Measurements from ENCODE around the gene GAR1.
"Not testable (repeated sequence)": the region's sequence is repeated elsewhere in the genome, so short reads cannot be mapped to it uniquely, and the experiment has no call there.

GAR1 gene

GRCh38 chr4:109815151-109816081, at the start of gene GAR1:
GAR1 (plus strand) TSS chr4:109815762; CDS start chr4:109816165, 403 bp downstream.
- DNase-seq = peak; percentile 43

- not testable (repeated sequence) for DNase-seq
These were observed 33.5 kb upstream of the GAR1 start for GRCh38 chr4:109782092-109782491.

GRCh38 chr4:109786846-109787245, 28.7 kb upstream of the GAR1 start:
- no peak for DNase-seq

- no peak for DNase-seq
These were observed 27.8 kb upstream of the GAR1 start for GRCh38 chr4:109787807-109788206.

- DNase-seq = no peak
These were observed 20.5 kb upstream of the GAR1 start for GRCh38 chr4:109795059-109795458.

DNA sequence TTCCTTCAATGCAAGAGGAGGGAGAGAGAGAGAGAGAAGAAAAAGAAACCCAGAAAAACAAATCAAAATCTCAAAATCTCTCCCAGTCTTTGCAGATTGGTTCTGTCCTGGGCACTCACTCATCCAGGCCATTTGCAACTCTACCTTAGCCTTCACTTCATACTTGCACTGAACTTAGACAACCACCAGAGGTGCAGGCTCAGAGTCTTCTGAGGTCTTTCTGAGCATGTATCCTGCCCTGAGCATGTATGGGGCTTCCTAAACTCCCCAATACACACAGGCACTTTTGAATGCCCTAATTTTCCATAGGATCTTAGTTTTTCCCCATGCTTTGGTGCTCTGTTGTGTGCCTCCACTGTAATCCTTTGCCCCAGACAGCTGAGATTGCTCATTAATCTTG, 16.7 kb upstream of the GAR1 start:
- no peak for DNase-seq

DNA sequence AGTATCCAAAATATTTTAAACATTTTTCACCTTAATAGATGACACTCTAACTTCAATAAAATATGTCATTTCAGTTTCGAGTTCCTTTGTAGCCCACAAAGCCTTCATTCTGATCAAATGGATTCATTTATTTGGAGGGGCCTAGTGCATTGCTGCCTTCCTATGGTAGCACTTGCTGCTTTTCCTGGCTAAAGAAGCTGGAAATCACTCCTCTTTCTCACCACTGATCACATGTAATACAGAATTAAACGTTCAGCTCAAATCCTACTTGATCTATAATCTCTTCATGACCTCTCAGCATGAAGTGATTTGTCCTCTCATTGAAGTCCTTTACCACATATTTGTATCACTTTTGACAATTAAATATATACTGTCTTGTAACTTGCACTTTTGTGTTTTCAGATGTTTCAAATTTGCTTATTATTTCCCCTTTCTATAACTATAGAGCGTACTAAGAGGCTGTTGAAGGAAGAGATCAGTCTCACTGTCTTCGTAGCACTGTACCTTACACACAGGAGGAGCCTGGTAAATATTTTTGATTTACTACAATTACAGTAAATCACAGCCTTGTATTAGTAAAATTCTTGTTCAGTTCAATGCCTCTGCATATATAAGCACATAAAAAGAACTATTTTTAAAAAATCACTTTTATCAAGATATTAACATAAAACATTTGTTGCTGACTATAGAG, 14.3 kb upstream of the GAR1 start:
- no peak for DNase-seq

GRCh38 chr4:109801895-109802319, 13.7 kb upstream of the GAR1 start, which contains the start of gene CFI:
CFI (minus strand) TSS chr4:109801999; CDS start chr4:109801971, 28 bp downstream.
- DNase-seq = no peak

DNA sequence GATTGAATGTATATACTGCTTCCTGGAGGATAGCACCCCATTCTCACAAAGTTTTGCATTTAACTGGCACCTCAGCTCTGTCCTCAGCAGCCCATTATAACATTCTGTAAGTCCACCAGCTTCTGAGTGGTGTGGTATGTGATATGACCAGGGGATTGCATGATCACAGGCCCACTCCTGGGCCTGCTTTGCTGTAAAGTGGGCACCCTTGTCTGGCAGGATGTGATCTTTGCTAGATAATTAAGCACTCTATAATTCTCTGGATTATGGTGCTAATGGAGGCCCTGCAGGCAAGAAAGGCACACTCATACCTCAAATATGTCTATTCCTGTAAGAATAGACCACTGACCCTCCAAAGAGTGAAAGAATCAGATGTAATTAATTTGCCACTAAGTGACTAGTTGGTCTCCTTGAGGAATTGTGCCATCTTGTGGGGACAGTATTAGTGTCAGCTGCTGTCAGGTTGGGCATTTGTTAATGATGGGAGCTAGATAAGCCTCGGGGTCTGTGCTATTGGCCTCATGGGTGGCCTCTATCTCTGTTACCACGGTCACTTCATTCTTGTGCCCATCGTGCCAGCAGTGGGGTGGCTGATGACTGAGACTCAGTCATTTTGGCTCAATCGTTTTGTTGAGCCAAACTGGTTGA, 11.5 kb upstream of the GAR1 start:
- no peak for DNase-seq

GRCh38 chr4:109809655-109810054, 5.9 kb upstream of the GAR1 start:
- DNase-seq = no peak

DNA sequence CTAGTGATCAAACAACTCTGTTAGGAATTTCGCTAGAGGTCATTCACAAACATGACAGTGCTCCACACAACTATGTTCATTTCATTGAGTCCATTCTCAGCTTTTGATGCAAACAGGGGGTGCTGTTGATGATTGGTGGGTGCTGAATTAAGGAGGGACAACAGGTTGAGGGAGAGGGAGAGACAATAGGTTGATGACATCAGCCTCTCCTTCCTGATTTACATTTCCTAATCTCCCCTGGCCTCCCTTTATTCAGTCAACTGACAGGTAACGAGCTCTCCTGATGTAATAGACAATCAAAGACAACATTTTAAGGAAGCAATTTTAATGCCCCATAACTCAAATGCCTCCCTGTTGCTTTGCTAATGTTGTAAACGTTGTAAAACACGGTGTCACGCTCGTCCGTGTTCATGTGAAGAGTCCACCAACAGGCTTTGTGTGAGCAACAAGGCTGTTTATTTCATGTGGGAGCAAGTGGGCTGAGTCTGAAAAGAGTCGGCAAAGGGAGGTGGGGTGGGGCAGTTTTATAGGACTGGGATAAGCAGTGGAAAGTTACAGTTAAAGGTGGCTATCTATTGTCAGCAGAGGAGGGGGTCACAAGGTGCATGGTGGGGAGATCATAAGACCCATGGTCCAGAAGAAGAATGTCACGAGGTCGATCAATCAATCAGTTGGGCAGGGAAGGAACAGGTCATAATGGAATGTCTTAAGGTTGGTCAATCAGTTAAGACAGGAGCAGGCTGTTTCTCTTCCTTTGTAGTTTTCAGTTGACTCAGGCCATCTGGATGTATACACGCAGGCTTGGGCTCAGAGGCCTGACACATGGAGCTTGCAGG, 4.8 kb upstream of the GAR1 start:
- no peak for DNase-seq

DNA sequence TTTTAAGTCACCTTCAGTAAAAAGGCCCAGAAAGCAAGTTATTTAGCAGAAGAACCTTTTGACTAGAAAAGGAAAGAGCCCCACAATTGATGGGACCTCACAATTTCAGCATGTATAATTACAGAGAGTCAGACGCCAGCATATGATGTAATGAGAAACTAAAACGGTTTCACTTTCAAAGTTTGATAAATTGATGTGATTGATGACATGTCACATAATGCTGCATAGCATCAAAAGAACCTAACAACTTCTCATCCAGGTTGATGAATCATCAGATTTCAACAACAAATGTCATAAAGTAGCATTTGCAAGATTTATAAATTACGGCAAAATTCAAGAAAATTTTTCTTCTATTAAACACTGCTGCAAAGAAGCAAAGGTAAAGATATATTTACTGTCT, 3.9 kb upstream of the GAR1 start:
- DNase-seq = no peak

DNA sequence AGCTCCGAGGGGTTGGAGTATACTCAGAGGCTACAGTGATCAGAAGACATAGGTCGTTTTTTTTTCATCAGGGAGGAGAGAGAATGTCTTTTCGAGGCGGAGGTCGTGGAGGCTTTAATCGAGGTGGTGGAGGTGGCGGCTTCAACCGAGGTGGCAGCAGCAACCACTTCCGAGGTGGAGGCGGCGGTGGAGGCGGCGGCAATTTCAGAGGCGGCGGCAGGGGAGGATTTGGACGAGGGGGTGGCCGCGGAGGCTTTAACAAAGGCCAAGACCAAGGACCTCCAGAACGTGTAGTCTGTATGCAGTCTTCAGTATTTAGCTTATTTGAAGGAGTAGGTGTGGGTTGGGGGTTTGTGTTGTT, 500 bp downstream of the GAR1 start:
- DNase-seq = no peak

GRCh38 chr4:109816894-109817293, 1.3 kb downstream of the GAR1 start:
- DNase-seq = no peak

- no peak for DNase-seq
These were observed 2.7 kb downstream of the GAR1 start for GRCh38 chr4:109818268-109818667.

DNA sequence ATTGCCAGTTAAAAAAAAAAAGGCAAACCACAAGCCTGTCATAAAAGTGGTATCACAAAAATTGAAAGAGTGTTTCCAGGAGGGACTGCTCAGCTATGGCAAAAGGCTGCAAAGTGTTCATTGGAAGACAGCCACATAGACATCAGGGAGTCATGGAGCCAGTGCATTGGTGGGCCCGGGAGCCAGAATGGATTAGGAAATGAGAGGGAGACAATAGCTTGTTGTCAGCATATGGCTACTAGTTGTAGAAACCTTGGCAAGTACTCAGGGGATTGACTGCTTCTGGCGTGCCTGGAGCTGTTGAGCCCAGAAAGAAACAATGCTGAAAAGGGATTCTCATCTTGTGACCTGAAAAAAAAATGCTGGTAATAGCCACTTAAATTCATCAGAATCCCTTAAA, 5.0 kb downstream of the GAR1 start:
- DNase-seq = no peak

DNA sequence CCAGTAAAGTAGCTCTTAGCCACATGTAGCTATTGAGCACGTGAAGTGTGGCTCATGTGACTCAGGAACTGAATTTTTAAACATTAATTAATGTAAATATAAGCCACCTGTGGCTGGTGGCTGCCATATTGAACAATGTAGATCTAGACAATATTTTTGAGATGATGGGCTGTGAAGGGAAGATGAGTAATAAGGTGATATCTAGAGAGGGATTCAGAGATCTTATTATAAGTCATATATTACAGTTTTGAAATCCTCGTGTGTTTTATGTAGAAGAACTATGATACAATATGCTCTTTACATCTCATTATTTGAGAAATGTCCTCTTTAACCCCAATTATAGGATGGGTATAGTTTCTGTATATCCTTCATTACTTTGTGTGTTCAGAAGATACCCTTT, 5.6 kb downstream of the GAR1 start:
- DNase-seq = no peak

- DNase-seq = no peak
These were observed 11.2 kb downstream of the GAR1 start for GRCh38 chr4:109826719-109827118.

- DNase-seq = no peak
These were observed 12.1 kb downstream of the GAR1 start, which contains the start of gene RRH for GRCh38 chr4:109827672-109828071. RRH (plus strand) TSS chr4:109827972; CDS start chr4:109828028, 56 bp downstream.

DNA sequence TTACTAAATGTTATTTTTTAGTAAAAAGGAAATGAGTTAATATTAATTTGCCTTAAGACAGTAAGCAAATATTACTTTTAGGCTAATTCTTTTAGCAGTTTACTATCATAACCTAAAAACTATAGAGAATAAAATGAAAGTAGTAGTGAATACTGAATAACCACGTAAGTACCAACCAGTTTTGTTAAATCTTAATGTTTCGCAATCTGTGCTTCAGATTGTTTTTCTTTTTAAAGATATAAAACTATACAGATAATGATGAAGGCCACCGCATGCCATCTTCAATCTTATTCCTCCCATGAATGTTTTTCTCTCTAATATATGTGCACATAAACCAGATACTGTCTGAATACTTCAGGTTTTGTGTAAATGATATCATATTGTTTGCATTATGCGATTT, 18.2 kb downstream of the GAR1 start:
- no peak for DNase-seq

GRCh38 chr4:109836985-109837384, 21.4 kb downstream of the GAR1 start:
- DNase-seq = no peak

DNA sequence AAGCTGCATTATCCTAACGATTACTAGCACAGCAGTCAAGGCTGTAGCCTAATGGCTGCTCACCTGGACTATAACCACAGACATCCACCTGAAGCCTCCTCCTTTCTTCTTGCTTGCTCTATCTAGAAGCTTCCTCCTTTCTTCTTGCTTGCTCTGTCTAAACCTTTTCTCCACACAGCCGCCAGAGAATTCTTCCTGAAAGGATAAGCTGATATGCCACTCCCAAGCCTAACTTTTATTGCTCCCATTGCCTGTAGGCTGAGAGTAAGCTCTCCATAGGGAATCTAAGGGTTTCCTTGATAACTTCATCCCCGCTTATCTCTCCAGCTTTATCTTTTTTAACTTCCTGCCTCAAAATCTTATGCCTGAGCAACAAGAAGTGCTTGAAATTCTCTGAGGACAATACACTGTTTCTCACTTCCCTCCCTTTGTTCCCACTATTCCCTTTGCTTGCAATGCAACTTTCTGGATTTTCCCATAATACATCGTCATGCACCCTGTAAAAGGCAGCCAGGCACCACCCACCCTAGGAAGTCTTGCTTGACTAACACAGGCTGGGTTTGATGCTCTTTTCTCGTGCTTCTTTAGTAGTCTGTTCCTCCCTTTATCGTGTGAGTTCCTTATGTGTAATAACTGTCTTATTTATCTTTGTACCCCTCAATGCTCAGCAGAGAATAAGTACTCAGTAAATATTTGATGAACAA, 31.0 kb downstream of the GAR1 start:
- no peak for DNase-seq
